HTR-8/SVneo (cell line): Measurements from ENCODE around the gene FHIT.

Experiments
- DNase-seq: peaks from one replicate; pipeline ENCODE4 v3.0.0; 2011; ENCODE audit warnings: low spot score, mixed read lengths; ENCODE audit not compliant: insufficient read length
- FAIRE-seq: peaks from 2 replicates; lab custom pipeline; 2011; peaks lifted over from hg19 to GRCh38; lab: Jason Lieb, UNC

The FHIT gene

GRCh38 chr3:60475096-60475495, 776.2 kb downstream of the FHIT start:
- FAIRE-seq: no peak
- DNase-seq: no peak

GRCh38 chr3:60469481-60469880, 781.8 kb downstream of the FHIT start:
- FAIRE-seq: no peak

GRCh38 chr3:60463685-60464084, 787.6 kb downstream of the FHIT start:
- DNase-seq (no peak), FAIRE-seq (no peak)

More at GRCh38 chr3:60469481-60469880, 781.8 kb downstream of the FHIT start:
- DNase-seq: no peak

GRCh38 chr3:60461267-60461666, 790.0 kb downstream of the FHIT start:
- FAIRE-seq: no peak
- DNase-seq: no peak

GRCh38 chr3:60456180-60456579, 795.1 kb downstream of the FHIT start:
- no peak for FAIRE-seq
- DNase-seq: no peak

- no peak for FAIRE-seq
- DNase-seq: no peak
Observed at GRCh38 chr3:60453326-60453725, 797.9 kb downstream of the FHIT start.

GRCh38 chr3:60448696-60449095, 802.6 kb downstream of the FHIT start:
- no peak for FAIRE-seq
- DNase-seq: no peak

GRCh38 chr3:60445446-60445845, 805.8 kb downstream of the FHIT start:
- no peak for DNase-seq
- no peak for FAIRE-seq

- FAIRE-seq (no peak), DNase-seq (no peak)
Observed at GRCh38 chr3:60444898-60445437, 806.3 kb downstream of the FHIT start.

GRCh38 chr3:60440869-60441268, 810.4 kb downstream of the FHIT start:
- DNase-seq (no peak), FAIRE-seq (no peak)

GRCh38 chr3:60435941-60436650, 815.2 kb downstream of the FHIT start:
- DNase-seq: no peak
- FAIRE-seq: no peak

GRCh38 chr3:60434950-60435349, 816.3 kb downstream of the FHIT start:
- FAIRE-seq: no peak

GRCh38 chr3:60434323-60434722, 816.9 kb downstream of the FHIT start:
- DNase-seq (no peak), FAIRE-seq (no peak)

More at GRCh38 chr3:60434950-60435349, 816.3 kb downstream of the FHIT start:
- DNase-seq: no peak

GRCh38 chr3:60431599-60431958, 819.7 kb downstream of the FHIT start:
- no peak for DNase-seq
- FAIRE-seq: no peak

GRCh38 chr3:60430205-60430604, 821.0 kb downstream of the FHIT start:
- FAIRE-seq: no peak
- DNase-seq: no peak

GRCh38 chr3:60427109-60427508, 824.1 kb downstream of the FHIT start:
- no peak for DNase-seq
- FAIRE-seq: no peak

- DNase-seq (no peak), FAIRE-seq (no peak)
Observed at GRCh38 chr3:60424942-60425341, 826.3 kb downstream of the FHIT start.

- DNase-seq (no peak), FAIRE-seq (no peak)
Observed at GRCh38 chr3:60424034-60424433, 827.2 kb downstream of the FHIT start.

GRCh38 chr3:60423556-60423955, 827.7 kb downstream of the FHIT start:
- no peak for FAIRE-seq
- DNase-seq: no peak

GRCh38 chr3:60421749-60422446, 829.4 kb downstream of the FHIT start:
- DNase-seq (no peak), FAIRE-seq (no peak)

GRCh38 chr3:60417576-60417975, 833.7 kb downstream of the FHIT start:
- DNase-seq: no peak
- FAIRE-seq: no peak

GRCh38 chr3:60414011-60414410, 837.2 kb downstream of the FHIT start:
- DNase-seq (no peak), FAIRE-seq (no peak)
